GM18517 (cell line): ENCODE data around the gene STX16.
A peak's percentile ranks its signal among the peaks of the same experiment; 100 is the strongest.

Experiments used
- ATAC-seq: cut with Tn5 transposase; IDR thresholded peaks from one replicate; pipeline ENCODE4 v1.9.1; 2021; ENCODE audit warnings: mild to moderate bottlenecking, moderate library complexity; ENCODE audit not compliant: unreplicated experiment

The STX16 gene

GRCh38 chr20:58673119-58673518 is 22.0 kb downstream of the STX16 start:
- no peak for ATAC-seq

- ATAC-seq: no peak
Observed at GRCh38 chr20:58675146-58675584, 24.1 kb downstream of the STX16 start.

DNA sequence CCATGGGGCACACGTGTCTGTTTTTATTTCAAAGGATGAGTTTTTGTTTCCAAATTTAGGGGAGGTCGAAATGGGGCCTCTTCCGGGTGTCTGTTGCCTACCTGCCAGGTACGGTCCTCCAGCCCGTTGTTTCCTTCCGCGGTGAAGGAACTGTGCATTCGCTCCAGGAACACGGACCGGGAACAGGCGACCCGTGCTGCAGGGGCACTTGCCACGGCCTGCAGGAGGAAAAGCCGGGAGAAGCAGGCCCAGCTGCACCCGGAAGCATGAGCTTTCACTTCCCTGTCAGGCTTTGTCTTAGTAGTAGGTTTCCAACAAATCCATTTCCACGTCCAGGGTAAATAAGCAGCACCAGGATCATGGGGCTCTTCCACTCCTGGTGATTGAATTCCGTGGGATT is 24.6 kb downstream of the STX16 start:
- no peak for ATAC-seq

DNA sequence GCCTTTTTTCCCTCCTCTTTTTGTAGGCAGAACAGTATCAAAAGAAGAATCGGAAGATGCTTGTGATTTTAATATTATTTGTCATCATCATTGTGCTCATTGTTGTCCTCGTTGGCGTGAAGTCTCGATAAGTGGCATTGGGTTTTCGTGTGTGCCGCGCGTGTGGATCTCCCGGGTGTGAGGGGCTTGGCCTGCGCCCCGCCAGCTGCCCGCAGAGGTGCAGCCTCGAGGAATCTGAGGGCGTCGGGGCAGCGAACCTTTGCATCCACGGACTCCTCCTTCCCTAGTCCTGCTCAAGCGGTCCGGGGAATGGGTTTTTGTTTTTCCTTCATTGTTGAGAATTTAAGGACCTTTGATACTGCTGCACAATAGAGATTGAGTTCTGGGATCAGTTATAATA is 25.1 kb downstream of the STX16 start:
- ATAC-seq: no peak

GRCh38 chr20:58677079-58677604 is 26.1 kb downstream of the STX16 start:
- ATAC-seq: no peak

GRCh38 chr20:58677808-58678207 is 26.7 kb downstream of the STX16 start:
- no peak for ATAC-seq

DNA sequence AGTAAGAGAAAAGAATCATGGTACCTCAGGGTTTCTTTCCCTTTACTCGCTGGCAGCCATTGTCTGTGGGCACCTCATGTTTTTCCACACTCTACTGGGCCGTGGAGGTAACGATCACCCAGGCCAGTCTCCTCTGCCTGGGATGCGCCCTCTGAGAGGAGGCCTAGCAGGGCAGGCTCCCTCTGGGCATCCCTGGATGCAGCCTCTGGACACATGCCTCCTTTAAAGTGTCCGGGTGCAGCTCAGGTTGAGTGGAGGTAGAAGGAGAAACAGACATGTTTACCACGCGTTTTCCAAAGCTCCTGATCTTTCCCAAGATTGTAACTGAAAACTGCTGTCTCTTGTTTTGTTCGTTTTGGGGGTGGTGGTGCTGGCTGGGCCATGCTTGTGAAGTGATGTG is 27.7 kb downstream of the STX16 start:
- no peak for ATAC-seq

DNA sequence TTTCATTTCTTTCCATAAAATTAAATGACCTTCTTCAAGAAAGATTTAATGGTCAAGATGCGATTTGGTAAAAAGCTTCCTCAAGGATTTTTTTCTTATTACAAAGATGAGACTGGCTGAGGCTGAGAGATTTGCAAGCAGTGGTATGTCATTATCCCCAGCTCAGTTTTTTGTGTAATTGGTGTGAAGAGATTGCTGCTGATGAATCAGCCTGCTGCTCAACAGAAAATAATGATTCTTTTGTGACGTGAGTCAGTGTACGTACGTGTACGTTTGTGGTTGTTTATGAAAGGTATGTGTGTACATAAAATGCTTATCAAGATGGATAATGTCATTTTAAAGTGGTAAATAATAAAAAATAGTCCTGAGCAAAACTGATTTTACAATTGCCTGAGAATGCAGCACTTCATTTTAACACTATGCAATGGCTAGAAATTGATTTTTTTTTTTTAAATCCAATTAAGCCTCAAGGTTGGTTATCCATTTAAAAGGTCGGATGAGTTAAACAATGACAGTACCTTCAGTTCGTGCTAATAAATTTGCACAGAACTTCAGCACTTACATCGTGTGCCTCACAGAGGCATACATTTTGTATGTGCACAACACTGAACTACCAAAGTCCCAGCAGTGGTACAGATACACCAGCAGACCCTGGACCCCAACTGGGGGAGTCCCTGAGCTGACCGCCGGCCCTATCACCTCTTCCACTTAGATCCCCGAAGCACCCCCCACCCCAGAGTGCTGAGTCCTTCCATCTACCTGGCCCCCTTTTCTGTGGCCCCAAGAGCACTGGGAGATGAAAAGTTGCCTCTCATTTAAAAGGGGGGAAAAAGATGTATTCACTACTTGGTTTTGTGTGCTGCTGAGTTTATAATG is 31.8 kb downstream of the STX16 start:
- no peak for ATAC-seq

DNA sequence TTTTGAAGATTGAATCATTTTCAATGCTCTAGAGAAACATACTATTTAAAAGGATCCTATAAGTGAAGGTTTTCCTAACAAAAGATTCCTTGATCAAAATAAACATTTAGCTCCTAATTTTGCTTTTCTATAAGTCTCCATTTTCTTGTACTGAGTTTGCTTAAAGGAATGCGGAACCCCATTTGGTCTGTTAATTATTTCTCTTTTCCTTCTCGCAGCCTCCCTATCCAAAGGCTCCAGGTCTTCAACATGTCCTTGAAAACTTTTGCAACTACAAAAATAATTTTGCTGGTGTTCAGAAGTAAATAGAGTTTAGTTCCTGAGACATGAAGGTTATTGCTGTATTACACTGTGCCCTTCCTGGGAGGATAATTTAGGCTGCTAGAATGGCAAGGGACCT is 33.2 kb downstream of the STX16 start:
- ATAC-seq: no peak

GRCh38 chr20:58685988-58686387 is 34.9 kb downstream of the STX16 start:
- no peak for ATAC-seq

GRCh38 chr20:58688414-58688813 is 37.3 kb downstream of the STX16 start:
- no peak for ATAC-seq

DNA sequence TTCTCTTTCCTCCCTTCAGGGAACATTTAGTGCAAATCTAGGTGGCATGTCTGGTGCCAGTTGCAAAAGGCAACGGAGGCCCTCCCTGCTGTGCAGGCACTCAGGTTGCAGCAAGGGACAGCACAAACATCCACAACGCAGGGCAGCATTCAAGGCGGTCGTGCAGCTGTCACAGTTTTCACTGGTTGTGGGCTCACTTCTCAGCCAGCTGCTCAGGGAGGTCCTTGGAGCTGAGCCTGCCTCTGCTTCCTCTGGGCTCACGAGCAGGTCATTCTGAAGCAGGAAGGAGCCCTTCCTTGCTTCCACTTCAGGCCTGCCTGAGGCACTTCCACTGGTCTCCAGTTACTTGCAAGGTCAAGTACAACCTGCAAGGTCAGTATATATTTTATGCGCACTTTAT is 37.8 kb downstream of the STX16 start:
- no peak for ATAC-seq

GRCh38 chr20:58690396-58691135 is 39.5 kb downstream of the STX16 start:
- ATAC-seq: no peak

GRCh38 chr20:58691773-58692578 is 40.9 kb downstream of the STX16 start:
- ATAC-seq: no peak

DNA sequence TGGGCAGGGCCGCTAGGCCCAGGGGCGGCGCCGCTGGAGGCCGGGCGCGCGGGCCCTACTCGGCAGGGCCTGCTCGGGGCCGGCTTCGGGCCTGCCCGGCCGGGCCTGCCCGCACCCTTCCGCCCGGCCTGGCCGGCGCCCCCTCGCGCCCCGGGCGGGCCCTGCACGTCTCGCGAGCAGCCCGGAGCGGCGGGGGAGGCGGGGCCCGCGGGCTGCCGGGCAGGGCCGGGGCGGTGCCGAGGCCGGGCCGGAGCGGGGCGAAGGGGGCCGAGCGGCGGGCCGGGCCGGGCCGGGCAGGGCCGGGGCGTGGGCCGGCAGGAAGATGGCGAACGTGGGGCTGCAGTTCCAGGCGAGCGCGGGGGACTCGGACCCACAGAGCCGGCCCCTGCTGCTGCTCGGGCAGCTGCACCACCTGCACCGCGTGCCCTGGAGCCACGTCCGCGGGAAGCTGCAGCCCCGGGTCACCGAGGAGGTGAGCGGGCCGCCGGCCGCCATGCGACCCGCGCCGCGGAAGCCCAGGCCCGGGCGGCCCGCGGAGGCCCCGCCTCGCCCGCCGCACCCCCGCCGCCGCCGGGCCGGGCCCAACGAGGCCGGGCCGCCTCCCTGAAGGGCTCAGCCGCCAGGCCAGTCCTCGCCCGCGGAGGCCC is 41.6 kb downstream of the STX16 start, which contains the start of gene NPEPL1:
TSS of gene NPEPL1 (plus strand) at position 222 of the 647 bp plus-strand sequence. CDS start at position 323, 101 bp downstream.
- ATAC-seq: peak; percentile 65

GRCh38 chr20:58693226-58694006 is 42.3 kb downstream of the STX16 start:
- no peak for ATAC-seq

DNA sequence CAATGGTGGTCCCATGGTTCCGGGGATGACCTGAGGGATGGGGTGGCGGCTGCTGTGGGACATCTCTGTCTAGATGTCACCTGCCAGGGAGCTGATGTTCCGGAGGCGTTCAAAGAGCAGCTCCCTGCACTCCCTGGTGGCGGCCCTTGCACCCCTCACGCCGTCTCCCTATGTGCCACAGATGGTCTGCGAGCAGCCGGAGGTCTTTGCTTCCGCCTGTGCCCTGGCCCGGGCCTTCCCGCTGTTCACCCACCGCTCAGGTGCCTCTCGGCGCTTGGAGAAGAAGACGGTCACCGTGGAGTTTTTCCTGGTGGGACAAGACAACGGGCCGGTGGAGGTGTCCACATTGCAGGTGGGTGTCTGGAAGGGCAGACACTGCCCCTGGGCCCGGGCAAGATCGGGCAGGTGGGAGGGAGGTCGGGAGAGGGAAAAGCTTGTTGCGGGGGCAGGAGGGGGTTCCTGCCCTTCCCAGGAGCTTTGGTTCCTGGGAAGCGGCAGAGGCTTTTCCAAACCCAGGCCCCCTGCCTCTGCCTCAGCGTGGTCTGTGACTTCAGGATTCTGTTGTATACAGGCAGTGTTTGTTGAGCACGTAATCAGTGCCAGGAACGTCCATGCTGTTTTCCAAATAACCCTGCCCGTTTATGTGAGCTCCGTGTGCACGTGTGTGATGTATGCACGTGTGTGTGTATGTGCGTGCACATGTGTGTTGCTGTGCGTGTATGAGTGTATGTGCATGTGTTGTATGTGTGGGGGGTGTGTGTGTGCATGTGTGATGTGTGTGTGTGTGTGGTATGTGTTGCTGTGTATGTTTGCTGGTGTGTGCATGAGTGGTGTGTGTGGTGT is 43.4 kb downstream of the STX16 start:
- no peak for ATAC-seq

GRCh38 chr20:58695084-58695722 is 44.1 kb downstream of the STX16 start:
- no peak for ATAC-seq
